Hematopoietic multipotent progenitor cell (in vitro differentiated cells): ENCODE results near the gene RAB26. TPM values are rescaled to one million over a fixed set of nuclear protein-coding genes. Genes with fewer than 3 reads are reported as not detected.
A peak's percentile ranks its signal among the peaks of the same experiment; 100 is the strongest.
"Not testable (repeated sequence)": the region's sequence is repeated elsewhere in the genome, so short reads cannot be mapped to it uniquely, and the experiment has no call there.

Source experiments
- DNase-seq, 3 donors: peaks; one replicate each; pipeline ENCODE4 v3.0.0-alpha.2; 2011 to 2015; ENCODE audit warnings: low read depth in 2 of 3, low spot score in 2 of 3
- total RNA-seq: library from RNA; depleted of rRNA; stranded (reverse); fragments of >200 nt; gene quantifications from one replicate; pipeline ENCODE4 v1.2.3, GENCODE V29; 2012

The RAB26 gene
- total RNA-seq, 1 donor: 0.27 TPM

- DNase-seq: not testable (repeated sequence)
Observed at GRCh38 chr16:2116428-2116827, 32.0 kb upstream of the RAB26 start.

GRCh38 chr16:2117341-2117740 is 31.1 kb upstream of the RAB26 start:
- DNase-seq: not testable (repeated sequence)

DNA sequence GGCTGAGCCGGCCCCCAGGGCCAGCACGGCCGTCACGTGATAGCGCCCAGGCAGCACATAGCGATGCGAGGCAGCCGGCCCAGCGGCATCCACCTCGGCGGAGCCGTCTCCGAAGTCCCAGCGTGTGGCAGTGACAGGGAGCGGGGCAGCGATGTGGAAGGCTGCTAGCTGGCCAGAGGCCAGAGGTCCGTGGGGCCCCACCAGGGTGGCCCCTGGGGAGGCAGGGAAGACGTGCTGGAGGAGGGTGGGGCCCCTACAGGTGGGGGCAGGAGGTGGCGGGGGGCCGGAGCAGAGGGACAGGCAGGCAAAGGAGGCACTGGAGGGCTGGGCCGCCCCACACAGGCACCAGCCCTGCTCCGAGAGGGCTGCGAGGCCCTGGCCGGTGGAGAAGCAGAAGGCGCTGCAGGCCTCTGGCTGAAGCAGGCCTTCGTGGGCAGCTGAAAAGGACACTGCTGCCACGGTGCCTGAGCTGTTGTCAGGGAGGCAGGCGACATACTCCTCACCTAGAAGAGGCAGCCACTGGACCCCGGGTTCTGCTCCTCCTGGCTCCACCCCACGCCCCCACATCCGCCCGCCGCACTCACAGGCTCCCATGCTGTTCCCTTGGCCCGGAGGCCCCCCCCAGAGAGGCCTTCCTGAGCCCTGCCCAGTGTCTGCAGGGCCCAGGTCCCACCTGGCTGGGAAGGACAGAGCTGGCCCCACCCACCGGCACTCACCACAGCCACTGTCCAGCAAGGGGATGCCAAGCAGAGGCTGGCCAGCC is 30.3 kb upstream of the RAB26 start:
- not testable (repeated sequence) for DNase-seq

GRCh38 chr16:2121325-2121724 is 27.1 kb upstream of the RAB26 start:
- DNase-seq: peak in 2 of 3 donors; percentile 42 to 72

- no peak for DNase-seq
Observed at GRCh38 chr16:2121853-2122252, 26.6 kb upstream of the RAB26 start.

GRCh38 chr16:2122429-2122828 is 26.0 kb upstream of the RAB26 start:
- no peak for DNase-seq

DNA sequence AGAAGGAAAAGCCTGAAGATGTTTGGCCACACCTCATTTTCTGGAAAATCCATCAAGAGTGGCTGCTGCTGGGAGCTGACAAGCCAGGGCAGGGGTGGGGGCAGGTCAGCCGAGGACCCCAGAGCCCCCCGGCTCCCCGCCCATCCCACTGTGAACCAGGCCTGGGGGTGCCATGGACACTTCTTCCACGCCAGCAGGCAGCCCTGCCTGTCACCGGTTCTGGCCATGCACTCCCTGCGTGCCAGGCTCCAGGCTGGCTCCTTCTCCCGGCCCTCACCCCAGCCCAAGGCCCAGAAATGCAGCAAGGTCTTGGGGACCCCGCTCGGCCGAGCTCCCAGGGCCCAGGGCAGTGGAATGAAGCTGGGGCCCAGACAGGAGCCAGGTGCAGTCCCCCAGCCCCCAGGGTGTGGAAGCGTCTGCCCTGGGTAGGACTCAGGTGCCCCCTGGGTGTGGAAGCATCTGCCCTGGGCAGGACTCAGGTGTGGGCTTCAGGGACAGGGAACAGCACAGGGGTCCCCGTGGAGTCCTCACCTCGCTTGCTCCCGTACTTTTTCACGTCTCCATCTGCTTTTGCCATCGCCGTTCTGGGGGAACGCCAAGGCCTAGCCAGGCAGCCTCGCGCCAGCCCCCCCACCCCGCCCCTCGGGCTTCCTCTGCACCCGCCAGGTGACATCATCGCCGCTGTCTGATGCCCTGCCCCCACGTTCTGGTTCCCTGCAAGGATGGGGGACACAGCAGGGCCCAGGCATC is 25.3 kb upstream of the RAB26 start:
- not testable (repeated sequence) for DNase-seq

- DNase-seq: not testable (repeated sequence)
Observed at GRCh38 chr16:2123706-2124376, 24.6 kb upstream of the RAB26 start.

DNA sequence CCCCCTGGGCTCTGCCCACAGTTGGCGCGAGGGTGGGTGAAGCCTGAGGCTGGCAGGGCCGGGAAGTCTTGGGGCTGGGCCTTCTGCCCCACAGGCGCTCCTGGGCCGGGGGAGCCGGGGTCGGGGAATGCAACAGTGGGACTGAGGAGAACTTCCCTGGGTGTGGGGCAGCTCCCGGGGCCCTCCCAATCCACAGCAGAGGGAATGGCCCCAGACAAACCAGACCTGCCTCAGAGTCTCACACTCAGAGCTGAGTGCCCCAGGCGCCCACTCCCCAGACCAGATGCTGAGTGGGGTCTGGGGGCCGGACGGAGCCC is 24.1 kb upstream of the RAB26 start:
- DNase-seq: not testable (repeated sequence)

GRCh38 chr16:2124694-2125444 is 23.6 kb upstream of the RAB26 start:
- peak in 1 of 3 donors; percentile 25 for DNase-seq

DNA sequence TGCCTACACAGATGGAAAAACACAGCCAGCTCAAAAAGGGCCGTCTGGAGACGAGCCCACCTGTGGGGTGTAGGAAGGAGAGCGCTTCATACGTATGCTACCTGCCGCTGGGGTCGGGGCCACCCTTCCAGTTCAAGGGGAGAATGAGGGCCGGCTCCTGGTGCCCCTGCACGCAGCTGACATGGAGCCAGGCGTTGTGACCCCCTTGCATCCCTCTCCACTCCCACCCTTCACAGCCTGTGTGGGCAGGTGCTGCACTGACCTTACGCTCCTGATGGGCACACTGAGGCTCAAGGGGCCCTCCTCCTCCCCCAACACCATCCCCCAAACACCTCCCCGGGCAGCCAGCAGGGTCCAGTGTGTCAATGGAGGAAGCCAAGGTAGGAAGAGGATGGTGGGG is 22.8 kb upstream of the RAB26 start:
- DNase-seq: not testable (repeated sequence)

DNA sequence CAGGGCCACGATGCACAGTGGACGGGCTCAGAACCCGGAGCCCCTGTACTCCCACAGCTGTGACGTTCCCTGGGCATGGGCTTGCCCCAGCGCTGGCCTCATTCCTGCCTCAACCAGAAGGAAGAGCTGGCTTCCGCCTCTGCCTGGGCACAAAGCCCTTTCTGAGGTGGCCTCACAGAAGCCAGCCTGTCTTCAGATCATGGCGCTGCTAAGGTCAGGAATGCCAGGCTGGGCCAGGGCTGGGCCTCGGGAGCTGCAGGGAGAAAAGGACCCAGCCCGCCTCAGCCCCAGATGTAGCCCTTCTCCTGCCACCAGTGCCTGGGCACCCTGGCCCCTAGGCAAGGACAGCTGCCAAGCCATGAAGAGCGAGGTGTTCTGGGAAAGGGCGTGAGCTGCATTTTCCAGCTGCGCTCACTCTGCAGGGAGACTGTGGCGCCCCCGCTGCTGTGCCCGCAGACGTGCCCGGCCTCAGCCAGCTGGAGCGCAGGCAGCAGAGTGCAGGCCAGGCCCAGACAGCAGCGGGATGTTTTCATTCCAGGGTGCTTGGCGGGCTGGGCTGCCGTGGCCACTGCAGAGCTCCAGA is 22.2 kb upstream of the RAB26 start:
- not testable (repeated sequence) for DNase-seq

GRCh38 chr16:2126928-2127556 is 21.4 kb upstream of the RAB26 start:
- DNase-seq: not testable (repeated sequence)

DNA sequence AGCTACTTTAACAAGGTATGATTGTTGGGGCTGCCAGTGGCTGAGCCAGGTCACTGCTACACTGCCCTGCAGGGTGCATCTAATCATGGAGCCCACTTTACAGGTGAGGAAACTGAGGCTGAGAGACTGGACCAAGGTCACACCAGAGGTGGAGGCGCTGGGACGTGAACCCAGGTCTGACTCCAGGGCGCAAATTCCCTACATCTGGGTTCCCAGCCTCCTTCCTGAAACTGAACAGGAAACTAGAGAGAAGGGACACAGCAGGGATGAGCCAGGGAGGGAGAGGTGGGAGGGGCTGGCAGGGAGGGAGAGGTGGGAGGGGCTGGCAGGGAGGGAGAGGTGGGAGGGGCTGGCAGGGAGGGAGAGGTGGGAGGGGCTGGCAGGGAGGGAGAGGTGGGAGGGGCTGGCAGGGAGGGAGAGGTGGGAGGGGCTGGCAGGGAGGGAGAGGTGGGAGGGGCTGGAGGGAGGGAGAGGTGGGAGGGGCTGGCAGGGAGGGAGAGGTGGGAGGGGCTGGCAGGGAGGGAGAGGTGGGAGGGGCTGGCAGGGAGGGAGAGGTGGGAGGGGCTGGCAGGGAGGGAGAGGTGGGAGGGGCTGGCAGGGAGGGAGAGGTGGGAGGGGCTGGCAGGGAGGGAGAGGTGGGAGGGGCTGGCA is 20.7 kb upstream of the RAB26 start:
- DNase-seq: not testable (repeated sequence)

- not testable (repeated sequence) for DNase-seq
Observed at GRCh38 chr16:2129251-2129650, 19.2 kb upstream of the RAB26 start.

DNA sequence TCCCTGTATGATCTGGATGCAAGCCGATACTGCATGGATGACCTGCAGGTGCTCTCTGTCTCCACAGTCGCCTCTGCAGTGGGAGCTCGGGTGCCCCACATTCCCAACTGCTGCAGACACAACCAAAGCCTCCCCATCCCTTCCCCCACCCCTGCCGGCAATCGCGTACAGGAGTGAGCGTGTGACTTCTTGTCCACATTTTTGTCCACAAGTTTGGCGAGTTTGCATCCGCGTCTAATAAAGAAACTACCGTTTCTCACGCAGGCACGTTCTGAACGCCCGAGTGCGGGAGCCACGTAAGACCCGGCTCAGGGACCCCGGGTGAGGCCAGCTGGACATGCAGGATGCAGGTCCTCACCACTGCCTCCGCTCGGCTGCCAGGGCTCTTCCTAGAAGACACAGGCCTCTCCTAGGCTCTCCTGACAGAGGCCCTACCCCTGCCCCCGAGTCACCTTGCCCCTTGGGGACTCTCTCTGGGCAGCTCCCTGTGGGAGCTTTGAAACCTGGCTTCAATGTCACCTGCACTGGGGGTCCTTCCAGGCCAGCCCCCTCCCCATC is 18.5 kb upstream of the RAB26 start:
- not testable (repeated sequence) for DNase-seq

DNA sequence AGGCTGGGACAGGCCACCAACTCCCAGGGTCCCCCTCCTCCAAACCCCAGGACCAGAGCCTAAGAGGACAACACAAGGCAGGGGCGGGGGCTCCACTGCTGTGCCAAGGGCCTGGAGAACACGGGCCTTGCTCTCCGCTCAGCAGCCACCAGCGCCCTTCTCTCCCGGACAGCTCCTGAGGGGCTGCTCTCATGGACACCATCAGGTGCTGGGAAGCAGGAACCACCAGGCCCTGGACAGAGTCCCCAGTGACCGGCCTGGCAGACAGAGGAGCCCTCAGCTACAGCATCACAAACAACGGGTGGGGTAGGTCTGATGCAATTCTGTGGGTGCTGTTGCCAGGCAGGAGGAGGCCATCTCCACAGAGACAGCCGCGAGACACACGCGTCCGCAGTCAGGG is 14.6 kb upstream of the RAB26 start:
- DNase-seq: not testable (repeated sequence)

GRCh38 chr16:2135071-2135470 is 13.4 kb upstream of the RAB26 start:
- not testable (repeated sequence) for DNase-seq
